Fibroblast of skin of left biceps (primary cell): ENCODE results near the gene FKBP7.
"Not testable (repeated sequence)": the region's sequence is repeated elsewhere in the genome, so short reads cannot be mapped to it uniquely, and the experiment has no call there.

Experiments used
- DNase-seq, 2 experiments: peaks; one replicate each; pipeline ENCODE4 v3.0.0-alpha.2; 2013; ENCODE audit warnings: low read depth in 2 of 2

Gene FKBP7

GRCh38 chr2:178478439-178479274, at the start of gene FKBP7:
Gene FKBP7 (minus strand): TSS chr2:178478600. CDS start chr2:178478499, 101 bp downstream.
- DNase-seq, result peak; percentile 47 to 49

- DNase-seq, result no peak
Measured at GRCh38 chr2:178527592-178527991, 49.2 kb upstream of the FKBP7 start.

- DNase-seq, result no peak
Measured at GRCh38 chr2:178526256-178526655, 47.9 kb upstream of the FKBP7 start.

- DNase-seq, result not testable (repeated sequence)
Measured at GRCh38 chr2:178525460-178525859, 47.1 kb upstream of the FKBP7 start.

GRCh38 chr2:178525010-178525409, 46.6 kb upstream of the FKBP7 start:
- not testable (repeated sequence) for DNase-seq

- no peak for DNase-seq
Measured at GRCh38 chr2:178523596-178524134, 45.3 kb upstream of the FKBP7 start.

- peak; percentile 55 for DNase-seq
Measured at GRCh38 chr2:178522950-178523595, 44.7 kb upstream of the FKBP7 start.

GRCh38 chr2:178521304-178522150, 43.1 kb upstream of the FKBP7 start:
- no peak for DNase-seq

- peak; percentile 13 to 18 for DNase-seq
Measured at GRCh38 chr2:178517496-178517895, 39.1 kb upstream of the FKBP7 start.

GRCh38 chr2:178514664-178515063, 36.3 kb upstream of the FKBP7 start:
- DNase-seq, result peak in 1 of 2 experiments; percentile 10

GRCh38 chr2:178513876-178514275, 35.5 kb upstream of the FKBP7 start:
- no peak for DNase-seq

- no peak for DNase-seq
Measured at GRCh38 chr2:178512484-178512883, 34.1 kb upstream of the FKBP7 start.

GRCh38 chr2:178510384-178510783, 32.0 kb upstream of the FKBP7 start:
- DNase-seq, result no peak

- DNase-seq, result no peak
Measured at GRCh38 chr2:178508646-178509045, 30.2 kb upstream of the FKBP7 start.

GRCh38 chr2:178506949-178507348, 28.5 kb upstream of the FKBP7 start:
- DNase-seq, result no peak

- DNase-seq, result no peak
Measured at GRCh38 chr2:178506524-178506923, 28.1 kb upstream of the FKBP7 start.

- no peak for DNase-seq
Measured at GRCh38 chr2:178506101-178506500, 27.7 kb upstream of the FKBP7 start.

- DNase-seq, result no peak
Measured at GRCh38 chr2:178502751-178503150, 24.4 kb upstream of the FKBP7 start.

- DNase-seq, result no peak
Measured at GRCh38 chr2:178499640-178500039, 21.2 kb upstream of the FKBP7 start.

- DNase-seq, result no peak
Measured at GRCh38 chr2:178498137-178498536, 19.7 kb upstream of the FKBP7 start.

- DNase-seq, result no peak
Measured at GRCh38 chr2:178496049-178496448, 17.6 kb upstream of the FKBP7 start.

GRCh38 chr2:178491612-178492011, 13.2 kb upstream of the FKBP7 start:
- no peak for DNase-seq
